ENCODE data around the gene PHLPP1.

The PHLPP1 gene

GRCh38 chr18:63005306-63005705, 290.0 kb downstream of the PHLPP1 start:
- no peak for DNase-seq (ENCODE audit: low read depth in 3 of 3)

GRCh38 chr18:63007231-63007630, 291.9 kb downstream of the PHLPP1 start:
- no peak for DNase-seq (ENCODE audit: low read depth in 3 of 3)

GRCh38 chr18:63016270-63016669, 300.9 kb downstream of the PHLPP1 start:
- peak in 2 of 3 donors; percentile 29 to 40 for DNase-seq (ENCODE audit: low read depth in 3 of 3)

- DNase-seq (ENCODE audit: low read depth in 3 of 3), result no peak
These were observed 301.7 kb downstream of the PHLPP1 start for GRCh38 chr18:63017076-63017475.

- DNase-seq (ENCODE audit: low read depth in 3 of 3), result no peak
These were observed 302.6 kb downstream of the PHLPP1 start for GRCh38 chr18:63017977-63018376.

GRCh38 chr18:63022429-63023022, 307.2 kb downstream of the PHLPP1 start:
- DNase-seq (ENCODE audit: low read depth in 3 of 3), result no peak

- DNase-seq (ENCODE audit: low read depth in 3 of 3), result no peak
These were observed 310.1 kb downstream of the PHLPP1 start for GRCh38 chr18:63025251-63026090.

- no peak for DNase-seq (ENCODE audit: low read depth in 3 of 3)
These were observed 313.0 kb downstream of the PHLPP1 start for GRCh38 chr18:63028380-63028779.

Data from stimulated activated CD4-positive, alpha-beta T cell treated with anti-CD3 and anti-CD28 coated beads, TNF-alpha, amount 100 ng/mL, for 48 hours (primary cell).